AG10803 (cell line): ENCODE data around the gene GRK2.
A peak's percentile ranks its signal among the peaks of the same experiment; 100 is the strongest.

ENCODE experiments used
- DNase-seq: peaks from one replicate; pipeline ENCODE4 v3.0.0; 2010; ENCODE audit warnings: low read depth
- H3K4me3 ChIP-seq: 2 replicates; pipeline ENCODE4 v1.5.1; 2011; ENCODE audit warnings: mild to moderate bottlenecking, low read length, control low read depth
- CTCF ChIP-seq: conservative IDR thresholded peaks from 2 replicates; pipeline ENCODE4 v1.5.1; 2011; ENCODE audit warnings: mild to moderate bottlenecking, low read length, control low read depth, inconsistent platforms

The GRK2 gene

GRCh38 chr11:67298786-67299185 lies 32.5 kb downstream of the GRK2 start:
- no peak overlapping the region for H3K4me3 ChIP-seq
- TF ChIP-seq CTCF: no peak
- DNase-seq: no peak

GRCh38 chr11:67299471-67300191 lies 33.4 kb downstream of the GRK2 start:
- no peak for TF ChIP-seq CTCF
- no peak overlapping the region for H3K4me3 ChIP-seq
- no peak for DNase-seq

- TF ChIP-seq CTCF: no peak
- no peak overlapping the region for H3K4me3 ChIP-seq
- DNase-seq: no peak
Observed at GRCh38 chr11:67300256-67300755, 34.0 kb downstream of the GRK2 start.

- TF ChIP-seq CTCF: no peak
Observed at GRCh38 chr11:67300756-67301312, 34.6 kb downstream of the GRK2 start.

GRCh38 chr11:67301313-67301921 lies 35.1 kb downstream of the GRK2 start:
- H3K4me3 ChIP-seq: no peak overlapping the region
- no peak for TF ChIP-seq CTCF
- no peak for DNase-seq

More at GRCh38 chr11:67300756-67301312, 34.6 kb downstream of the GRK2 start:
- H3K4me3 ChIP-seq: no peak overlapping the region
- no peak for DNase-seq

- DNase-seq: peak; percentile 27
- no peak for TF ChIP-seq CTCF
- no peak overlapping the region for H3K4me3 ChIP-seq
Observed at GRCh38 chr11:67301951-67302516, 35.8 kb downstream of the GRK2 start.
